Endodermal cell (in vitro differentiated cells): Measurements from ENCODE around the gene SEMA4B. TPM values are rescaled to one million over a fixed set of nuclear protein-coding genes. Genes with fewer than 3 reads are reported as not detected.

Experiments
- DNase-seq: peaks from one replicate; pipeline ENCODE4 v3.0.0-alpha.2; 2017
- H3K27ac ChIP-seq: 2 replicates; pipeline ENCODE4 v1.5.1; 2013; ENCODE audit warnings: mild to moderate bottlenecking, low read depth, low read length, moderate library complexity
- H3K27me3 ChIP-seq: 2 replicates; pipeline ENCODE4 v1.6.1; 2013; ENCODE audit warnings: mild to moderate bottlenecking, low read length, moderate library complexity; ENCODE audit not compliant: insufficient read depth, control insufficient read depth, poor library complexity, severe bottlenecking
- H3K36me3 ChIP-seq: 2 replicates; pipeline ENCODE4 v1.7.0; 2013; ENCODE audit warnings: mild to moderate bottlenecking, low read length, moderate library complexity; ENCODE audit not compliant: control insufficient read depth, insufficient read depth
- H3K4me1 ChIP-seq: one replicate; pipeline ENCODE4 v1.7.0; 2013; ENCODE audit warnings: low read length; ENCODE audit not compliant: control insufficient read depth, insufficient read depth
- H3K4me3 ChIP-seq: 2 replicates; pipeline ENCODE4 v1.5.1; 2013; ENCODE audit warnings: mild to moderate bottlenecking, low read length, moderate library complexity
- H3K9ac ChIP-seq: 2 replicates; pipeline ENCODE4 v1.6.1; 2013; ENCODE audit warnings: mild to moderate bottlenecking, low read length, moderate library complexity; ENCODE audit not compliant: poor library complexity, severe bottlenecking; ENCODE audit errors: extremely low read depth
- H3K9me3 ChIP-seq: 2 replicates; pipeline ENCODE4 v1.6.1; 2013; ENCODE audit warnings: mild to moderate bottlenecking, low read length, moderate library complexity; ENCODE audit not compliant: control insufficient read depth
- H3K27ac Mint-ChIP-seq: 2 replicates; pipeline ENCODE4 v1.8.0; 2020; ENCODE audit warnings: mixed read lengths
- H3K27me3 Mint-ChIP-seq: 2 replicates; pipeline ENCODE4 v1.8.0; 2021; ENCODE audit warnings: mild to moderate bottlenecking, mixed read lengths; ENCODE audit not compliant: insufficient read depth
- H3K36me3 Mint-ChIP-seq: 2 replicates; pipeline ENCODE4 v1.8.0; 2020; ENCODE audit warnings: low read depth, mixed read lengths
- H3K4me1 Mint-ChIP-seq: 2 replicates; pipeline ENCODE4 v1.8.0; 2020; ENCODE audit warnings: mixed read lengths
- H3K4me3 Mint-ChIP-seq: 2 replicates; pipeline ENCODE4 v1.8.0; 2020; ENCODE audit warnings: mild to moderate bottlenecking, moderate library complexity, mixed read lengths
- H3K9me3 Mint-ChIP-seq: 2 replicates; pipeline ENCODE4 v1.8.0; 2020; ENCODE audit warnings: mild to moderate bottlenecking, mixed read lengths
- CTCF ChIP-seq: fragments of 200-600 bp; sonication (generic); conservative IDR thresholded peaks from 2 replicates; pipeline ENCODE4 v1.5.0; 2021; ENCODE audit warnings: antibody characterized with exemption, mild to moderate bottlenecking
- WGBS, 2 experiments: methylation state at CpG; one replicate each; pipeline versions ENCODE4 v1.1.5 to v1.1.7; 2013; ENCODE audit warnings: missing lambda C conversion rate in 2 of 2, mixed read lengths in 1 of 2; ENCODE audit not compliant: insufficient coverage in 1 of 2, insufficient read length in 1 of 2; 5-methylcytosine and 5-hydroxymethylcytosine counted together
- total RNA-seq, 2 donors: library from RNA; stranded (reverse); fragmentation: NEBNext Ultra II Directional in 1 of 2; extraction: Animal tissue kit (Norgen Biotek cat#: 25700) in 1 of 2; gene quantifications; 2 replicates in 1 of 2; 3 replicates in 1 of 2; pipeline ENCODE4 v1.2.1, GENCODE V29; 2021

Gene SEMA4B
- total RNA-seq, 2 donors from 2014 or later = 25.1 to 33.1 TPM

- WGBS, 2 experiments = 94% methylated on average over 13 of the region's 13 CpGs
- Mint-ChIP-seq H3K36me3 (peaks cover 7% of the 10 kb centered on the region), H3K9me3 (no peaks in the 10 kb centered on the region), H3K27me3 (no peaks in the 10 kb centered on the region), H3K27ac (no peak overlapping the region), H3K4me3 (peak overlapping the region; percentile 68), H3K4me1 (peaks cover 10% of the 10 kb centered on the region)
- Histone ChIP-seq H3K9me3 (no peaks in the 10 kb centered on the region), H3K27ac (no peak overlapping the region), H3K4me3 (peak overlapping the region; percentile 82), H3K27me3 (no peaks in the 10 kb centered on the region), H3K4me1 (no peaks in the 10 kb centered on the region), H3K36me3 (peaks cover 4% of the 10 kb centered on the region), H3K9ac (no peak overlapping the region)
- no peak for DNase-seq
- TF ChIP-seq CTCF = no peak
Observed at GRCh38 chr15:90232196-90232595, 31.1 kb downstream of the SEMA4B start.

GRCh38 chr15:90232941-90233386, 31.8 kb downstream of the SEMA4B start:
- WGBS, 2 experiments = 20 to 21% methylated on average over 4 to 9 of the region's 9 CpGs
- peak overlapping the region; percentile 68 for H3K4me3 Mint-ChIP-seq
- H3K27ac Mint-ChIP-seq = peak overlapping the region; percentile 82
- Histone ChIP-seq H3K4me3 (peak overlapping the region; percentile 82), H3K27ac (no peak overlapping the region), H3K9me3 (no peaks in the 10 kb centered on the region), H3K36me3 (no peaks in the 10 kb centered on the region), H3K9ac (peak overlapping the region; percentile 67), H3K27me3 (no peaks in the 10 kb centered on the region), H3K4me1 (no peaks in the 10 kb centered on the region)
- H3K27me3 Mint-ChIP-seq = no peaks in the 10 kb centered on the region
- DNase-seq = no peak
- H3K4me1 Mint-ChIP-seq = peaks cover 10% of the 10 kb centered on the region
- no peaks in the 10 kb centered on the region for H3K9me3 Mint-ChIP-seq
- TF ChIP-seq CTCF = peak; percentile 77
- peaks cover 7% of the 10 kb centered on the region for H3K36me3 Mint-ChIP-seq

GRCh38 chr15:90233387-90234095, 32.4 kb downstream of the SEMA4B start, which contains the start of gene CIB1:
CIB1 (minus strand) TSS chr15:90233941; CDS start chr15:90233885, 56 bp downstream.
- peak within 1 kb of the TSS; percentile 67 for H3K9ac ChIP-seq
- 0% methylated on average over 16 to 63 of the region's 63 CpGs for WGBS, 2 experiments
- no peaks in the 10 kb centered on the region for H3K9me3 ChIP-seq
- Mint-ChIP-seq H3K4me3 (peak within 1 kb of the TSS; percentile 68), H3K27ac (peak within 1 kb of the TSS; percentile 82), H3K27me3 (no peaks in the 10 kb centered on the region), H3K4me1 (peaks cover 10% of the 10 kb centered on the region), H3K9me3 (no peaks in the 10 kb centered on the region), H3K36me3 (peaks cover 12% of the 10 kb centered on the region)
- TF ChIP-seq CTCF = peak; percentile 6
- DNase-seq = peak; percentile 98
- no peaks in the 10 kb centered on the region for H3K4me1 ChIP-seq
- peak within 1 kb of the TSS; percentile 82 for H3K4me3 ChIP-seq
- no peaks in the 10 kb centered on the region for H3K36me3 ChIP-seq
- no peak within 1 kb of the TSS for H3K27ac ChIP-seq
- no peaks in the 10 kb centered on the region for H3K27me3 ChIP-seq
